Pancreas (tissue), 10 donors: ENCODE measurements around the gene DCAF11. TPM values are rescaled to one million over a fixed set of nuclear protein-coding genes. Genes with fewer than 3 reads are reported as not detected.

Experiments used
- ATAC-seq, 4 donors: fragments of 200-7000 bp; cut with Tn5 transposase; one replicate each; pipeline versions ENCODE4 v1.8.0 to v1.9.1; 2020; ENCODE audit warnings: mild to moderate bottlenecking in 4 of 4, moderate library complexity in 4 of 4
- DNase-seq, 6 donors: peaks; one replicate each; pipeline ENCODE4 v3.0.0-alpha.2; 2020
- FAIRE-seq: peaks from 2 replicates; lab custom pipeline; 2012; peaks lifted over from hg19 to GRCh38; lab: Jason Lieb, UNC
- H3K27ac ChIP-seq, 4 donors: fragments of 200-600 bp; sonication (generic); 1 replicate in 3 of 4; 2 replicates in 1 of 4; pipeline versions ENCODE4 v1.5.0 to v1.8.0; 2020
- H3K27me3 ChIP-seq, 4 donors: fragments of 200-600 bp; one replicate each; pipeline ENCODE4 v1.8.0; 2021
- H3K36me3 ChIP-seq, 3 donors: fragments of 200-600 bp; sonication (generic) in 1 of 3; one replicate each; pipeline versions ENCODE4 v1.5.0 to v1.8.0; 2020 to 2021
- H3K4me1 ChIP-seq, 3 donors: fragments of 200-600 bp; one replicate each; pipeline ENCODE4 v1.8.0; 2021
- H3K4me3 ChIP-seq, 4 donors: fragments of 200-600 bp; sonication (generic) in 2 of 4; one replicate each; pipeline versions ENCODE4 v1.5.0 to v1.8.0; 2020 to 2021
- H3K9me3 ChIP-seq, 4 donors: fragments of 200-600 bp; one replicate each; pipeline ENCODE4 v1.8.0; 2021
- CTCF ChIP-seq, 4 donors: fragments of 200-600 bp; sonication (generic) in 3 of 4; IDR thresholded peaks; one replicate each; pipeline versions ENCODE4 v1.5.0 to v1.8.0; 2021; ENCODE audit warnings: antibody characterized with exemption in 4 of 4
- WGBS, 2 donors: extraction: QIAGEN DNeasy Blood & Tissue Kit; methylation state at CpG; one replicate each; pipeline ENCODE4 v1.1.7; 2013; 5-methylcytosine and 5-hydroxymethylcytosine counted together
- intact Hi-C, 3 donors: fragments of 100-400 bp; cut with DNase I; formaldehyde crosslinking; loops; one replicate each; pipeline versions ENCODE4 v1.11.1 to v1.14.2; 2022
- microRNA-seq, 2 donors: library from miRNA; unstranded; fragments of <30 nt; microRNA quantifications; one replicate each; pipeline versions ENCODE4 to v1.1.0, GENCODE V29; 2019 to 2020
- polyA plus RNA-seq, 2 donors: library from polyadenylated mRNA; stranded (reverse); fragments of 200-250 nt; gene quantifications; one replicate each; pipeline ENCODE4 v1.2.3, GENCODE V29; 2013
- total RNA-seq, 6 donors: library from RNA; stranded (reverse); fragmentation: NEBNext Ultra II Directional in 4 of 6; extraction: Animal tissue kit (Norgen Biotek cat#: 25700) in 4 of 6; gene quantifications; one replicate each; pipeline versions ENCODE4 v1.2.1 to v1.2.4, GENCODE V29; 2021 to 2023
- donor health status: healthy with polysubstance abuse.
- donor health status: DM: no; HTN: no; CAD: no; lungs with moderate emphysema.
- donor health status: DM: no; HTN: no; CAD: no.
- donor health status: control.
- donor health status: control.
- donor health status: Bipolar disorder and iron deficiency.
- donor health status: DM: yes; HTN: yes; CAD: no.
- donor health status: DM: no; HTN: no; CAD: no.
- donor health status: DM: no; HTN: no; CAD: no.
- donor health status: DM: yes; HTN: yes; CAD: no.

Gene DCAF11
- total and polyA plus RNA-seq, 8 donors = 34.2 to 78.9 (median 56.0) TPM

GRCh38 chr14:24172261-24172860 lies 57.8 kb downstream of the DCAF11 start:
- H3K4me1 ChIP-seq = no peaks in the 10 kb centered on the region
- peak in 2 of 4 donors; percentile 14 to 34 for ATAC-seq
- H3K27me3 ChIP-seq = no peaks in the 10 kb centered on the region
- intact Hi-C loops = no loop called here
- peaks cover 0 to 12% (median 8%) of the 10 kb centered on the region in 3 donors for H3K36me3 ChIP-seq
- H3K27ac ChIP-seq = no peak overlapping the region
- no peak for TF ChIP-seq CTCF (IDR thresholded peaks at IDR 0.05)
- peak overlapping the region in 1 of 4 donors; percentile 20 for H3K4me3 ChIP-seq
- WGBS, 2 donors = 77% methylated on average over 30 of the region's 30 CpGs
- FAIRE-seq = no peak
- no peaks in the 10 kb centered on the region for H3K9me3 ChIP-seq
- no peak for DNase-seq

- Histone ChIP-seq H3K9me3 (no peaks in the 10 kb centered on the region), H3K27ac (no peak overlapping the region), H3K4me1 (no peaks in the 10 kb centered on the region), H3K27me3 (no peaks in the 10 kb centered on the region), H3K36me3 (peaks cover 0 to 12% (median 12%) of the 10 kb centered on the region in 3 donors), H3K4me3 (no peak overlapping the region)
- FAIRE-seq (no peak), DNase-seq (no peak), ATAC-seq (peak in 1 of 4 donors; percentile 3)
- 83 to 86% methylated on average over 20 of the region's 20 CpGs for WGBS, 2 donors
- intact Hi-C loops = no loop called here
- TF ChIP-seq CTCF (IDR thresholded peaks at IDR 0.05) = no peak
These were observed 58.3 kb downstream of the DCAF11 start for GRCh38 chr14:24172871-24173281.

Small RNA genes lying within 50 kb of the gene (microRNA-seq; reads per million reads assigned to microRNA genes)
- 0 to 0.59 reads per million in 2 donors for gene MIR7703

Other genes with a start within 250 kb of the DCAF11 start
- 10 to 100 TPM; 10.8 to 24.8 (median 12.7) TPM for gene DHRS4, start 161.0 kb upstream of the DCAF11 start, total RNA-seq
- gene DHRS4, start 161.0 kb upstream of the DCAF11 start, polyA plus RNA-seq = 10 to 100 TPM; 26.4 to 27.7 TPM
- 10 to 100 TPM; 10.3 to 16.2 (median 11.5) TPM for gene DHRS4L2, start 125.8 kb upstream of the DCAF11 start, total RNA-seq
- 10 to 100 TPM; 20.2 to 35.0 TPM for gene DHRS4L2, start 125.8 kb upstream of the DCAF11 start, polyA plus RNA-seq
- gene CARMIL3, start 62.8 kb upstream of the DCAF11 start, total RNA-seq = under 1 TPM; 0.31 to 1.00 (median 0.71) TPM
- 1 to 10 TPM; 2.7 to 4.0 TPM for gene CARMIL3, start 62.8 kb upstream of the DCAF11 start, polyA plus RNA-seq
- not detected for gene CPNE6, start 43.2 kb upstream of the DCAF11 start, total RNA-seq
- gene CPNE6, start 43.2 kb upstream of the DCAF11 start, polyA plus RNA-seq = under 1 TPM in 1 of 2 donors, not detected in 1; 0.07 TPM
- 100 to 1,000 TPM in 1 of 6 donors, 10 to 100 TPM in 5; 18.6 to 146 (median 23.1) TPM for gene PCK2, start 20.5 kb upstream of the DCAF11 start, total RNA-seq
- gene PCK2, start 20.5 kb upstream of the DCAF11 start, polyA plus RNA-seq = 10 to 100 TPM; 12.8 to 20.3 TPM
- gene NRL, start 172 bp downstream of the DCAF11 start, total RNA-seq = 1 to 10 TPM in 3 of 6 donors, under 1 TPM in 3; 0.37 to 2.4 (median 1.1) TPM
- gene NRL, start 172 bp downstream of the DCAF11 start, polyA plus RNA-seq = 1 to 10 TPM; 2.3 TPM
- gene FITM1, start 15.9 kb downstream of the DCAF11 start, total RNA-seq = 10 to 100 TPM in 1 of 6 donors, 1 to 10 TPM in 5; 2.7 to 12.0 (median 4.0) TPM
- 10 to 100 TPM in 1 of 2 donors, 1 to 10 TPM in 1; 3.4 to 11.1 TPM for gene FITM1, start 15.9 kb downstream of the DCAF11 start, polyA plus RNA-seq
- gene PSME1, start 21.4 kb downstream of the DCAF11 start, total RNA-seq = 100 to 1,000 TPM in 2 of 6 donors, 10 to 100 TPM in 4; 46.4 to 107 (median 68.8) TPM
- gene PSME1, start 21.4 kb downstream of the DCAF11 start, polyA plus RNA-seq = 100 to 1,000 TPM in 1 of 2 donors, 10 to 100 TPM in 1; 88.9 to 132 TPM
- gene EMC9, start 26.8 kb downstream of the DCAF11 start, total RNA-seq = 10 to 100 TPM in 5 of 6 donors, 1 to 10 TPM in 1; 8.1 to 18.8 (median 13.5) TPM
- gene EMC9, start 26.8 kb downstream of the DCAF11 start, polyA plus RNA-seq = 10 to 100 TPM; 52.4 to 72.6 TPM
- 10 to 100 TPM; 33.9 to 90.3 (median 59.2) TPM for gene PSME2, start 31.8 kb downstream of the DCAF11 start, total RNA-seq
- 100 to 1,000 TPM; 180 to 285 TPM for gene PSME2, start 31.8 kb downstream of the DCAF11 start, polyA plus RNA-seq
- gene RNF31, start 32.7 kb downstream of the DCAF11 start, total RNA-seq = 10 to 100 TPM; 25.8 to 44.2 (median 37.1) TPM
- gene RNF31, start 32.7 kb downstream of the DCAF11 start, polyA plus RNA-seq = 100 to 1,000 TPM; 124 to 169 TPM
- 10 to 100 TPM; 20.3 to 60.7 (median 27.9) TPM for gene IRF9, start 46.5 kb downstream of the DCAF11 start, total RNA-seq
- 10 to 100 TPM; 50.7 to 60.8 TPM for gene IRF9, start 46.5 kb downstream of the DCAF11 start, polyA plus RNA-seq
- gene REC8, start 57.3 kb downstream of the DCAF11 start, total RNA-seq = 1 to 10 TPM; 3.5 to 9.9 (median 4.5) TPM
- gene REC8, start 57.3 kb downstream of the DCAF11 start, polyA plus RNA-seq = 10 to 100 TPM; 22.8 to 41.1 TPM
- 10 to 100 TPM; 24.6 to 62.0 (median 31.0) TPM for gene IPO4, start 74.0 kb downstream of the DCAF11 start, total RNA-seq
- 10 to 100 TPM; 21.3 to 29.4 TPM for gene IPO4, start 74.0 kb downstream of the DCAF11 start, polyA plus RNA-seq
- gene TM9SF1, start 80.7 kb downstream of the DCAF11 start, total RNA-seq = 10 to 100 TPM; 29.2 to 46.8 (median 38.4) TPM
- 10 to 100 TPM; 20.5 to 34.4 TPM for gene TM9SF1, start 80.7 kb downstream of the DCAF11 start, polyA plus RNA-seq
- under 1 TPM in 5 of 6 donors, not detected in 1; 0.16 to 0.66 (median 0.40) TPM for gene TSSK4, start 90.9 kb downstream of the DCAF11 start, total RNA-seq
- gene TSSK4, start 90.9 kb downstream of the DCAF11 start, polyA plus RNA-seq = under 1 TPM; 0.14 to 0.46 TPM
- gene CHMP4A, start 98.7 kb downstream of the DCAF11 start, total RNA-seq = 10 to 100 TPM; 16.3 to 31.2 (median 22.4) TPM
- gene CHMP4A, start 98.7 kb downstream of the DCAF11 start, polyA plus RNA-seq = 10 to 100 TPM; 35.4 to 79.9 TPM
- gene MDP1, start 101.3 kb downstream of the DCAF11 start, total RNA-seq = 10 to 100 TPM in 2 of 6 donors, 1 to 10 TPM in 4; 7.8 to 11.9 (median 9.3) TPM
- gene MDP1, start 101.3 kb downstream of the DCAF11 start, polyA plus RNA-seq = 10 to 100 TPM; 20.4 to 31.7 TPM
- gene NEDD8, start 117.6 kb downstream of the DCAF11 start, total RNA-seq = 10 to 100 TPM; 32.5 to 65.1 (median 46.9) TPM
- 100 to 1,000 TPM in 1 of 2 donors, 10 to 100 TPM in 1; 62.8 to 118 TPM for gene NEDD8, start 117.6 kb downstream of the DCAF11 start, polyA plus RNA-seq
- 10 to 100 TPM; 24.3 to 37.0 (median 28.6) TPM for gene GMPR2, start 118.2 kb downstream of the DCAF11 start, total RNA-seq
- gene GMPR2, start 118.2 kb downstream of the DCAF11 start, polyA plus RNA-seq = 10 to 100 TPM; 23.6 to 48.1 TPM
- gene TINF2, start 127.8 kb downstream of the DCAF11 start, total RNA-seq = 10 to 100 TPM; 32.1 to 42.6 (median 34.4) TPM
- 10 to 100 TPM; 23.8 to 43.8 TPM for gene TINF2, start 127.8 kb downstream of the DCAF11 start, polyA plus RNA-seq
- gene TGM1, start 148.4 kb downstream of the DCAF11 start, total RNA-seq = 1 to 10 TPM; 1.2 to 3.8 (median 2.2) TPM
- 1 to 10 TPM; 4.8 to 5.4 TPM for gene TGM1, start 148.4 kb downstream of the DCAF11 start, polyA plus RNA-seq
- gene RABGGTA, start 156.8 kb downstream of the DCAF11 start, total RNA-seq = 10 to 100 TPM; 15.4 to 21.0 (median 18.2) TPM
- gene RABGGTA, start 156.8 kb downstream of the DCAF11 start, polyA plus RNA-seq = 10 to 100 TPM; 49.1 to 51.5 TPM
- 10 to 100 TPM in 3 of 6 donors, 1 to 10 TPM in 3; 6.1 to 15.3 (median 11.2) TPM for gene DHRS1, start 185.0 kb downstream of the DCAF11 start, total RNA-seq
- 10 to 100 TPM; 18.9 to 21.1 TPM for gene DHRS1, start 185.0 kb downstream of the DCAF11 start, polyA plus RNA-seq
- 10 to 100 TPM in 4 of 6 donors, 1 to 10 TPM in 2; 8.8 to 13.9 (median 11.3) TPM for gene NOP9, start 185.1 kb downstream of the DCAF11 start, total RNA-seq
- 1 to 10 TPM; 6.2 to 8.7 TPM for gene NOP9, start 185.1 kb downstream of the DCAF11 start, polyA plus RNA-seq
- 10 to 100 TPM in 3 of 6 donors, 1 to 10 TPM in 3; 6.3 to 11.3 (median 9.4) TPM for gene CIDEB, start 193.2 kb downstream of the DCAF11 start, total RNA-seq
- 10 to 100 TPM in 1 of 2 donors, 1 to 10 TPM in 1; 9.2 to 15.0 TPM for gene CIDEB, start 193.2 kb downstream of the DCAF11 start, polyA plus RNA-seq
- gene LTB4R2, start 195.4 kb downstream of the DCAF11 start, total RNA-seq = 1 to 10 TPM; 1.5 to 3.0 (median 2.2) TPM
- gene LTB4R2, start 195.4 kb downstream of the DCAF11 start, polyA plus RNA-seq = 1 to 10 TPM in 1 of 2 donors, under 1 TPM in 1; 0.73 to 3.1 TPM
- gene LTB4R, start 196.7 kb downstream of the DCAF11 start, total RNA-seq = 1 to 10 TPM; 1.9 to 3.2 (median 2.3) TPM
- gene LTB4R, start 196.7 kb downstream of the DCAF11 start, polyA plus RNA-seq = 10 to 100 TPM; 13.0 to 15.5 TPM
- 10 to 100 TPM in 1 of 6 donors, 1 to 10 TPM in 5; 3.2 to 10.6 (median 5.1) TPM for gene ADCY4, start 220.3 kb downstream of the DCAF11 start, total RNA-seq
- 10 to 100 TPM; 33.8 to 59.3 TPM for gene ADCY4, start 220.3 kb downstream of the DCAF11 start, polyA plus RNA-seq
- 10 to 100 TPM in 1 of 6 donors, 1 to 10 TPM in 5; 3.9 to 12.1 (median 5.7) TPM for gene RIPK3, start 225.2 kb downstream of the DCAF11 start, total RNA-seq
- 10 to 100 TPM; 12.9 to 13.0 TPM for gene RIPK3, start 225.2 kb downstream of the DCAF11 start, polyA plus RNA-seq